Liver (tissue), 9 donors: ENCODE data around the gene PPP1R14D. TPM values are rescaled to one million over a fixed set of nuclear protein-coding genes. Genes with fewer than 3 reads are reported as not detected.
A peak's percentile ranks its signal among the peaks of the same experiment; 100 is the strongest.

ENCODE experiments used
- DNase-seq: peaks from one replicate; pipeline ENCODE4 v3.0.0-alpha.2; 2017; ENCODE audit warnings: low spot score
- H3K27ac ChIP-seq, 2 donors: one replicate each; pipeline ENCODE4 v1.7.0; 2013; ENCODE audit warnings: inconsistent platforms in 2 of 2, low read length in 2 of 2, control low read depth in 1 of 2, low read depth in 1 of 2, mild to moderate bottlenecking in 1 of 2
- H3K27me3 ChIP-seq, 4 donors: one replicate each; pipeline versions ENCODE4 v1.6.1 to v1.7.0; 2013; ENCODE audit warnings: low read length in 3 of 4, inconsistent platforms in 1 of 4, mild to moderate bottlenecking in 1 of 4, moderate library complexity in 1 of 4; ENCODE audit not compliant: control insufficient read depth in 4 of 4, insufficient read depth in 4 of 4
- H3K36me3 ChIP-seq, 4 donors: one replicate each; pipeline versions ENCODE4 v1.6.1 to v1.7.0; 2013; ENCODE audit warnings: low read length in 3 of 4, mild to moderate bottlenecking in 3 of 4, low read depth in 1 of 4, moderate library complexity in 1 of 4; ENCODE audit not compliant: control insufficient read depth in 4 of 4, insufficient read depth in 3 of 4
- H3K4me1 ChIP-seq, 4 donors: one replicate each; pipeline versions ENCODE4 v1.6.1 to v1.7.0; 2013; ENCODE audit warnings: low read length in 3 of 4, mild to moderate bottlenecking in 3 of 4, moderate library complexity in 1 of 4; ENCODE audit not compliant: control insufficient read depth in 4 of 4, insufficient read depth in 4 of 4
- H3K4me3 ChIP-seq, 3 donors: one replicate each; pipeline versions ENCODE4 v1.6.1 to v1.7.0; 2013; ENCODE audit warnings: low read length in 3 of 3, control low read depth in 1 of 3, low read depth in 1 of 3, mild to moderate bottlenecking in 1 of 3
- H3K9ac ChIP-seq, 2 donors: one replicate each; pipeline ENCODE4 v1.7.0; 2013; ENCODE audit warnings: low read length in 2 of 2, mild to moderate bottlenecking in 2 of 2, moderate library complexity in 2 of 2, control low read depth in 1 of 2, low read depth in 1 of 2
- H3K9me3 ChIP-seq, 4 donors: one replicate each; pipeline versions ENCODE4 v1.6.1 to v1.7.0; 2013; ENCODE audit warnings: low read length in 3 of 4; ENCODE audit not compliant: control insufficient read depth in 4 of 4
- EGR1 ChIP-seq, 2 donors: IDR thresholded peaks; 2 replicates each; pipeline ENCODE4 v1.6.1; 2016 to 2018; ENCODE audit warnings: antibody characterized with exemption in 2 of 2, low read depth in 2 of 2
- FOXA1 ChIP-seq: IDR thresholded peaks from 2 replicates; pipeline ENCODE4 v1.6.1; 2016; ENCODE audit warnings: antibody characterized with exemption
- FOXA2 ChIP-seq: IDR thresholded peaks from 2 replicates; pipeline ENCODE4 v1.6.1; 2016; ENCODE audit warnings: antibody characterized with exemption
- GABPA ChIP-seq, 2 donors: IDR thresholded peaks in 1 of 2; conservative IDR thresholded peaks in 1 of 2; 2 replicates each; pipeline ENCODE4 v1.6.1; 2016; ENCODE audit warnings: antibody characterized with exemption in 2 of 2, mild to moderate bottlenecking in 1 of 2, moderate library complexity in 1 of 2
- HNF4A ChIP-seq, 2 donors: conservative IDR thresholded peaks; 2 replicates each; pipeline ENCODE4 v1.6.1; 2016; ENCODE audit warnings: antibody characterized with exemption in 2 of 2, mild to moderate bottlenecking in 2 of 2
- HNF4G ChIP-seq: IDR thresholded peaks from 2 replicates; pipeline ENCODE4 v1.6.1; 2016; ENCODE audit warnings: antibody characterized with exemption
- JUND ChIP-seq, 2 donors: IDR thresholded peaks; 2 replicates each; pipeline ENCODE4 v1.6.1; 2016; ENCODE audit warnings: antibody characterized with exemption in 2 of 2
- NR2F2 ChIP-seq: IDR thresholded peaks from 2 replicates; pipeline ENCODE4 v1.6.1; 2016; ENCODE audit warnings: antibody characterized with exemption
- RAD21 ChIP-seq, 2 donors: IDR thresholded peaks; 2 replicates each; pipeline ENCODE4 v1.6.1; 2016; ENCODE audit warnings: antibody characterized with exemption in 2 of 2, mild to moderate bottlenecking in 2 of 2
- RXRA ChIP-seq, 2 donors: IDR thresholded peaks; 2 replicates each; pipeline ENCODE4 v1.6.1; 2017 to 2018; ENCODE audit warnings: antibody characterized with exemption in 2 of 2, mild to moderate bottlenecking in 1 of 2
- SP1 ChIP-seq: IDR thresholded peaks from 2 replicates; pipeline ENCODE4 v1.6.1; 2018; ENCODE audit warnings: antibody characterized with exemption, mild to moderate bottlenecking
- TAF1 ChIP-seq: conservative IDR thresholded peaks from 2 replicates; pipeline ENCODE4 v1.6.1; 2016; ENCODE audit warnings: antibody characterized with exemption, mild to moderate bottlenecking
- YY1 ChIP-seq: IDR thresholded peaks from 2 replicates; pipeline ENCODE4 v1.6.1; 2016; ENCODE audit warnings: antibody characterized with exemption, mild to moderate bottlenecking
- WGBS: extraction: QIAGEN DNeasy Blood & Tissue Kit; methylation state at CpG from one replicate; pipeline ENCODE4 v1.1.7; 2013; 5-methylcytosine and 5-hydroxymethylcytosine counted together
- polyA plus RNA-seq, 2 donors: library from polyadenylated mRNA; stranded (reverse) in 1 of 2; unstranded in 1 of 2; fragments of 200-250 nt in 1 of 2; fragments of >200 nt in 1 of 2; fragmentation: Nextera tagmentation in 1 of 2; extraction: Ambion mirVana in 1 of 2; gene quantifications; one replicate each; pipeline versions ENCODE4 v1.2.1 to v1.2.3, GENCODE V29; 2013 to 2015
- total RNA-seq, 2 donors: library from RNA; depleted of rRNA; stranded (reverse); fragments of >200 nt; gene quantifications; one replicate each; pipeline ENCODE4 v1.2.3, GENCODE V29; 2014
- TF ChIP-seq, protein P1 (sequence below): fragments of 150-350 bp; IDR thresholded peaks from 2 replicates; pipeline ENCODE4 v1.5.1; 2017; ENCODE audit warnings: improper control_type of control experiment, low read depth, low read length; ENCODE audit not compliant: missing input control
- TF ChIP-seq, protein P2 (sequence below): IDR thresholded peaks from 2 replicates; pipeline ENCODE4 v1.6.1; 2016; ENCODE audit warnings: antibody characterized with exemption
- TF ChIP-seq, protein P3 (sequence below): IDR thresholded peaks from 2 replicates; pipeline ENCODE4 v1.6.1; 2016; ENCODE audit warnings: antibody characterized with exemption, mild to moderate bottlenecking
- TF ChIP-seq, protein P4 (sequence below): IDR thresholded peaks from 2 replicates; pipeline ENCODE4 v1.6.1; 2016; ENCODE audit warnings: antibody characterized with exemption
- TF ChIP-seq, protein P5 (sequence below): IDR thresholded peaks from 2 replicates; pipeline ENCODE4 v1.6.1; 2016; ENCODE audit warnings: antibody characterized with exemption
- donor health status: healthy.
- donor health status: healthy.
- donor health status: healthy.
- donor health status: healthy.
- donor health status: healthy.

PPP1R14D gene
- total and polyA plus RNA-seq, 4 donors: not detected

DNA sequence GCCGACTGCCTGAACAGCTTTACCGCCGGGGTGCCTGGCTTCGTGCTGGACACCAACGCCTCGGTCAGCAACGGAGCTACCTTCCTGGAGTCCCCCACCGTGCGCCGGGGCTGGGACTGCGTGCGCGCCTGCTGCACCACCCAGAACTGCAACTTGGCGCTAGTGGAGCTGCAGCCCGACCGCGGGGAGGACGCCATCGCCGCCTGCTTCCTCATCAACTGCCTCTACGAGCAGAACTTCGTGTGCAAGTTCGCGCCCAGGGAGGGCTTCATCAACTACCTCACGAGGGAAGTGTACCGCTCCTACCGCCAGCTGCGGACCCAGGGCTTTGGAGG, 16.2 kb upstream of the PPP1R14D start:
- Histone ChIP-seq H3K36me3 (no peaks in the 10 kb centered on the region), H3K27me3 (peaks cover 0 to 2% (median 1%) of the 10 kb centered on the region in 4 donors), H3K9me3 (no peaks in the 10 kb centered on the region), H3K9ac (no peak overlapping the region), H3K4me1 (peaks cover 8 to 20% (median 10%) of the 10 kb centered on the region in 4 donors), H3K4me3 (peak overlapping the region in 2 of 3 donors; percentile 1 to 46), H3K27ac (no peak overlapping the region)
- TF ChIP-seq YY1 (no peak), SP1 (no peak), EGR1 (IDR thresholded peaks at IDR 0.05; ENCODE audit: low read depth in 2 of 2) (no peak), FOXA1 (no peak), NR2F2 (no peak), HNF4A (conservative IDR thresholded peaks at IDR 0.05) (no peak), JUND (IDR thresholded peaks at IDR 0.05) (no peak), HNF4G (no peak), FOXA2 (no peak), RXRA (IDR thresholded peaks at IDR 0.05) (no peak), GABPA (IDR thresholded peaks at IDR 0.05 in 1 of 2, conservative IDR thresholded peaks at IDR 0.05 in 1 of 2) (no peak), RAD21 (IDR thresholded peaks at IDR 0.05) (no peak), TAF1 (no peak)
- TF ChIP-seq, protein P1, sequence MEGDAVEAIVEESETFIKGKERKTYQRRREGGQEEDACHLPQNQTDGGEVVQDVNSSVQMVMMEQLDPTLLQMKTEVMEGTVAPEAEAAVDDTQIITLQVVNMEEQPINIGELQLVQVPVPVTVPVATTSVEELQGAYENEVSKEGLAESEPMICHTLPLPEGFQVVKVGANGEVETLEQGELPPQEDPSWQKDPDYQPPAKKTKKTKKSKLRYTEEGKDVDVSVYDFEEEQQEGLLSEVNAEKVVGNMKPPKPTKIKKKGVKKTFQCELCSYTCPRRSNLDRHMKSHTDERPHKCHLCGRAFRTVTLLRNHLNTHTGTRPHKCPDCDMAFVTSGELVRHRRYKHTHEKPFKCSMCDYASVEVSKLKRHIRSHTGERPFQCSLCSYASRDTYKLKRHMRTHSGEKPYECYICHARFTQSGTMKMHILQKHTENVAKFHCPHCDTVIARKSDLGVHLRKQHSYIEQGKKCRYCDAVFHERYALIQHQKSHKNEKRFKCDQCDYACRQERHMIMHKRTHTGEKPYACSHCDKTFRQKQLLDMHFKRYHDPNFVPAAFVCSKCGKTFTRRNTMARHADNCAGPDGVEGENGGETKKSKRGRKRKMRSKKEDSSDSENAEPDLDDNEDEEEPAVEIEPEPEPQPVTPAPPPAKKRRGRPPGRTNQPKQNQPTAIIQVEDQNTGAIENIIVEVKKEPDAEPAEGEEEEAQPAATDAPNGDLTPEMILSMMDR: no peak
- TF ChIP-seq, protein P2, sequence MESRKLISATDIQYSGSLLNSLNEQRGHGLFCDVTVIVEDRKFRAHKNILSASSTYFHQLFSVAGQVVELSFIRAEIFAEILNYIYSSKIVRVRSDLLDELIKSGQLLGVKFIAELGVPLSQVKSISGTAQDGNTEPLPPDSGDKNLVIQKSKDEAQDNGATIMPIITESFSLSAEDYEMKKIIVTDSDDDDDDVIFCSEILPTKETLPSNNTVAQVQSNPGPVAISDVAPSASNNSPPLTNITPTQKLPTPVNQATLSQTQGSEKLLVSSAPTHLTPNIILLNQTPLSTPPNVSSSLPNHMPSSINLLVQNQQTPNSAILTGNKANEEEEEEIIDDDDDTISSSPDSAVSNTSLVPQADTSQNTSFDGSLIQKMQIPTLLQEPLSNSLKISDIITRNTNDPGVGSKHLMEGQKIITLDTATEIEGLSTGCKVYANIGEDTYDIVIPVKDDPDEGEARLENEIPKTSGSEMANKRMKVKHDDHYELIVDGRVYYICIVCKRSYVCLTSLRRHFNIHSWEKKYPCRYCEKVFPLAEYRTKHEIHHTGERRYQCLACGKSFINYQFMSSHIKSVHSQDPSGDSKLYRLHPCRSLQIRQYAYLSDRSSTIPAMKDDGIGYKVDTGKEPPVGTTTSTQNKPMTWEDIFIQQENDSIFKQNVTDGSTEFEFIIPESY: no peak
- TF ChIP-seq, protein P3, sequence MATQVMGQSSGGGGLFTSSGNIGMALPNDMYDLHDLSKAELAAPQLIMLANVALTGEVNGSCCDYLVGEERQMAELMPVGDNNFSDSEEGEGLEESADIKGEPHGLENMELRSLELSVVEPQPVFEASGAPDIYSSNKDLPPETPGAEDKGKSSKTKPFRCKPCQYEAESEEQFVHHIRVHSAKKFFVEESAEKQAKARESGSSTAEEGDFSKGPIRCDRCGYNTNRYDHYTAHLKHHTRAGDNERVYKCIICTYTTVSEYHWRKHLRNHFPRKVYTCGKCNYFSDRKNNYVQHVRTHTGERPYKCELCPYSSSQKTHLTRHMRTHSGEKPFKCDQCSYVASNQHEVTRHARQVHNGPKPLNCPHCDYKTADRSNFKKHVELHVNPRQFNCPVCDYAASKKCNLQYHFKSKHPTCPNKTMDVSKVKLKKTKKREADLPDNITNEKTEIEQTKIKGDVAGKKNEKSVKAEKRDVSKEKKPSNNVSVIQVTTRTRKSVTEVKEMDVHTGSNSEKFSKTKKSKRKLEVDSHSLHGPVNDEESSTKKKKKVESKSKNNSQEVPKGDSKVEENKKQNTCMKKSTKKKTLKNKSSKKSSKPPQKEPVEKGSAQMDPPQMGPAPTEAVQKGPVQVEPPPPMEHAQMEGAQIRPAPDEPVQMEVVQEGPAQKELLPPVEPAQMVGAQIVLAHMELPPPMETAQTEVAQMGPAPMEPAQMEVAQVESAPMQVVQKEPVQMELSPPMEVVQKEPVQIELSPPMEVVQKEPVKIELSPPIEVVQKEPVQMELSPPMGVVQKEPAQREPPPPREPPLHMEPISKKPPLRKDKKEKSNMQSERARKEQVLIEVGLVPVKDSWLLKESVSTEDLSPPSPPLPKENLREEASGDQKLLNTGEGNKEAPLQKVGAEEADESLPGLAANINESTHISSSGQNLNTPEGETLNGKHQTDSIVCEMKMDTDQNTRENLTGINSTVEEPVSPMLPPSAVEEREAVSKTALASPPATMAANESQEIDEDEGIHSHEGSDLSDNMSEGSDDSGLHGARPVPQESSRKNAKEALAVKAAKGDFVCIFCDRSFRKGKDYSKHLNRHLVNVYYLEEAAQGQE: no peak
- TF ChIP-seq, protein P4, sequence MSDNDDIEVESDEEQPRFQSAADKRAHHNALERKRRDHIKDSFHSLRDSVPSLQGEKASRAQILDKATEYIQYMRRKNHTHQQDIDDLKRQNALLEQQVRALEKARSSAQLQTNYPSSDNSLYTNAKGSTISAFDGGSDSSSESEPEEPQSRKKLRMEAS: no peak
- TF ChIP-seq, protein P5, sequence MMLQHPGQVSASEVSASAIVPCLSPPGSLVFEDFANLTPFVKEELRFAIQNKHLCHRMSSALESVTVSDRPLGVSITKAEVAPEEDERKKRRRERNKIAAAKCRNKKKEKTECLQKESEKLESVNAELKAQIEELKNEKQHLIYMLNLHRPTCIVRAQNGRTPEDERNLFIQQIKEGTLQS: no peak
- WGBS: 7% methylated on average over 28 of the region's 28 CpGs
- DNase-seq: no peak
